Motor neuron (in vitro differentiated cells): ENCODE results near the gene GPR39. TPM values are rescaled to one million over a fixed set of nuclear protein-coding genes. Genes with fewer than 3 reads are reported as not detected.

Experiments used
- ATAC-seq, 8 experiments: fragments of 200-7000 bp; cut with Tn5 transposase; replicated peaks in 6 of 8; 2 replicates each; pipeline ENCODE4 v1.8.0; 2021; ENCODE audit warnings: mild to moderate bottlenecking in 8 of 8, moderate library complexity in 8 of 8
- H3K27ac ChIP-seq, 2 donors: fragments of 250-450 bp; sonication (Bioruptor Pico); 2 replicates each; pipeline ENCODE4 v1.9.0; 2021; ENCODE audit warnings: antibody characterized with exemption in 2 of 2, mild to moderate bottlenecking in 2 of 2, moderate library complexity in 1 of 2
- H3K4me1 ChIP-seq, 2 donors: fragments of 250-450 bp; sonication (Bioruptor Pico); replicated peaks in 1 of 2; 2 replicates each; pipeline ENCODE4 v1.6.1; 2021; ENCODE audit warnings: antibody characterized with exemption in 2 of 2, mild to moderate bottlenecking in 2 of 2, moderate library complexity in 1 of 2
- H3K4me3 ChIP-seq, 5 donors: fragments of 250-450 bp; sonication (Bioruptor Pico); 2 replicates each; pipeline ENCODE4 v1.9.0; 2021; ENCODE audit warnings: antibody characterized with exemption in 5 of 5, mild to moderate bottlenecking in 5 of 5, moderate library complexity in 4 of 5
- WGBS, 10 experiments: fragments of 450-650 bp; shearing (Covaris generic); methylation state at CpG; one replicate each; pipeline ENCODE4 v1.0.0; 2022; 5-methylcytosine and 5-hydroxymethylcytosine counted together
- in situ Hi-C, 9 experiments: fragments of 400-800 bp; cut with MboI; loops; one replicate each; pipeline ENCODE4 v1.15.0; 2021; ENCODE audit warnings: low sequenced_read_pairs in 9 of 9, low pct_unique_long_range_greater_than_20kb in 2 of 9; ENCODE audit not compliant: unreplicated experiment in 9 of 9
- total RNA-seq, 8 experiments: library from RNA; unstranded; fragments of 300-600 nt; gene quantifications; 2 replicates each; pipeline versions ENCODE4 v1.2.3 to v1.2.4, GENCODE V29; 2022

GPR39 gene
- total RNA-seq, 8 experiments from 2014 or later: 0.38 to 1.3 (median 0.82) TPM; not detected in 2

DNA sequence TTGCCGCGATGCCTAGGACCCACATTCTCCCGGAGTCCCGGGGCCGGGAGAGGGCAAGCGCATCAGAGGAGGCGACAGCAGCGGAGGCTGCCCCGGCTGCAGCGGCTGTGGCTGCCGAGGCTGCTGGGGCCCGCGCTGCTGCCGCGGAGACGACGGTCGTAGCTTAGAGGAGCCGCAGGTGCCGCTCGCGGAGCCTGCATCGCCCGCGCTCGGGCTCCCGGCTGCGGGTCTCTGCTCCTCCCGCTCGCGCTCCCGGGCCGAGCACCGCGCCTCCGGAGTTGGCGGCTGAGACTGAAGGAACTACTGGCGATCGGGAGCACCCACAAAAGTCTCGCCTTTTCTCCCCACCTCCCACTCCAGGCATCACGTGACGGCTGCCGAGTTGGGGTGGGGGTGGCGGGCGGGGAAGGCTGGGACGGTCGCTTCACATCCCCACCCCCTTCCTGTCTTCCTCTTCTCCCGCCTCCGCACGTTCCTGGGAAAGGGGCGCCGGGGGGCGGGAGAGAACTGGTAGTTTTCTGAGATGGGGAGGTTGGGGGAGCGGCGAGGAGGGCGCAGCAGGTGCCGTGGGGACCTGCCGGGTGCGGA, 253.4 kb downstream of the GPR39 start, which contains the start of gene LYPD1:
TSS of gene LYPD1 (minus strand) at position 298 of the 588 bp plus-strand sequence. CDS start at position 25, 273 bp downstream.
- no peak within 1 kb of the TSS for H3K27ac ChIP-seq
- peak; percentile 36 to 77 (median 44) for ATAC-seq
- H3K4me3 ChIP-seq: peak within 1 kb of the TSS; percentile 47 to 63 (median 54)
- peaks cover 6 to 17% of the 10 kb centered on the region in 2 donors for H3K4me1 ChIP-seq
- WGBS, 10 experiments: no CpG with 5 or more reads among the region's 59 CpGs
- in situ Hi-C loops: loop anchor here in 2 of 9 experiments (25.0 kb wide), 1 partner anchor 492 kb away; no protein-coding TSS in a partner anchor

DNA sequence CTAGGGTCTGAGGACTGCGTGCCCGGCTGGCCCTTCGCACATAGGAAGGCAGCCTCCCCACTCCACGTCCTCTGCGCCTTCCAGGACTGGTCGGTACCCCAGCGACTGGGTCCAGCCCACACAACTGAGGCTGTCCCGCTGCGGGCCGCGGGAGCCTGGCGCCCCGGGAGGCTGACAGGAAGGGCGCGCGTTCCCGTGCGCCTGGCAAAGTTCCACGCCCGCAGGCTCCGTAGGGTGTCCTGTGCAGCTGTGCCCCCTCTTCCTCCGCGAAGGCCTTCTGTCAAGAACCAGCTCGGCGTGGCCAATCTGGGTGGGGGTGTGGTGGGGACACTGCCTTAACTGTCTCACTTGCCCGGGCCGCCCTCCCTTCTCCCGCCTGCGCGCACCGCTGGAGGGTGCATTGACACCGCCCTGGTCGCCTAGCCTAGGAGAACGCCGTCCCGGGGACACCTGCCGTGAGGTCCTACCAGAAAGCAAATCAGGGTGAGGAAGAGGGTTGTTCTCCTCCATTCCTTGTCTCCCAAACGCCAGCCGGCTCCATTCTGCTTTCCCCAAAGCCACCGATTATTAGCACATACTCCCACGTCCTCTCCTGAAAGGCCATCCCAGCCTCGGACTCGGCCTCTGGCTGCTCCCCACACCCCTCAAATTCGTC, 254.0 kb downstream of the GPR39 start:
- in situ Hi-C loops: loop anchor here in 2 of 9 experiments (25.0 kb wide), 1 partner anchor 492 kb away; no protein-coding TSS in a partner anchor
- Histone ChIP-seq H3K4me1 (peaks cover 6 to 13% of the 10 kb centered on the region in 2 donors), H3K27ac (no peak overlapping the region), H3K4me3 (peak overlapping the region; percentile 47 to 63 (median 54))
- ATAC-seq: peak; percentile 49 to 68 (median 56)
- 0 to 80% (median 0%) methylated on average over 1 to 7 of the region's 44 CpGs; no CpG with 5 or more reads in 7 of the 10 experiments for WGBS, 10 experiments

DNA sequence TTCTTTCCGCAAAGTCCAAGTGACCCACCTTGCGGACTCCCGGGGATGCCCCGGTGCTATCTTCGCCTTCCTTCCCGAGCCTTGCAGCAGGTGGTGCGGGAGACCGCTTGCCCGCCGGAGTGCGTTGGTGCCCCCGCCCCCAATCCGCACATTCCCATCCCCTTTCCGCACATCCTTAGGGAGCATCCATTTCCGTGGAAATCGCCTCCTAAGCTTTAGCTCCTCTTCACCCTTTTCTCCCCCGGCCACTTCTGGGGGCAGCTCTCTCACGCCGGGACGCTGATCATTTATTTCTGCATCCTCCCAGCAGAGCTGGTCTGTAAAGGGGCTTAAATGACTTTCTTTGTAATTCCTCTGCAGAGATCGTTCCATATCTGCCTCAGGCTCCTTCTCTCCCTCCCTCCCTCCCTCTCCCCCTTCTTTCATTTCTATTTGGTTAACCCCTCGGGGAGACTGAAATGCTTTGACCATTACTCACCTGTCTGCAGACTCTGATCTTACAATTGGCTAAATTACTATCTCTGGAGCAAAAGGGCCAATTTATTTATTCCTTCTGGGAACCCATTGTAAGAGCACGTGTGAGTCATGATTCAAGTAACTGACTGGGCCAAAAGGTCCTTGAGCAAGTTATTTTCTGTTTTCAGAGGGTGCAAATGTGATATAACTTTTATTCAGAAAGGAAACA, 254.7 kb downstream of the GPR39 start:
- H3K27ac ChIP-seq: no peak overlapping the region
- WGBS, 10 experiments: 0 to 40% (median 0%) methylated on average over 1 to 4 of the region's 23 CpGs; no CpG with 5 or more reads in 2 of the 10 experiments
- ATAC-seq: peak in 5 of 8 experiments; percentile 23 to 40 (median 26)
- peak overlapping the region; percentile 47 to 63 (median 54) for H3K4me3 ChIP-seq
- peaks cover 6 to 13% of the 10 kb centered on the region in 2 donors for H3K4me1 ChIP-seq
- in situ Hi-C loops: loop anchor here in 2 of 9 experiments (25.0 kb wide), 1 partner anchor 491 kb away; no protein-coding TSS in a partner anchor

DNA sequence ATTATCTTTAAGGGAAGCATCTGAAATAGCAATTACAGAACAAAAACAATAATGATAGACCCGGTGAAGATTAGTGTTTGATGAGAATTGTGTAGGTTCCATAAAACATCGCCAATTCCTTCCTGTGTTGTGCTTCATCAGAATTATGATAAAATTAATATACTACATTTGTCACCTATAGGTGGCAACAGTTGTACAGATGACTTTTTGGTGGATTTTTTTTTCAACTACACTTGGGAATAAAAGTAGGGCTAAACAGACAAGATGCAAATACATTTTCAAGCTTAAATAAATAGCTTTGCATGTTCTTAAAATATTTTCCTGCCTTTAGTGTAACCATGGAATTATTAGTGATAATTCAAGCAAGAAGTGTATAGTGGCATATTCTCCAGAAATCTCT, 260.4 kb downstream of the GPR39 start:
- in situ Hi-C loops: no loop called here
- ATAC-seq: no peak
- Histone ChIP-seq H3K4me3 (no peak overlapping the region), H3K27ac (no peak overlapping the region), H3K4me1 (no peaks in the 10 kb centered on the region)
- 46 to 100% (median 90%) methylated on average over 1 to 2 of the region's 2 CpGs; no CpG with 5 or more reads in 2 of the 10 experiments for WGBS, 10 experiments

DNA sequence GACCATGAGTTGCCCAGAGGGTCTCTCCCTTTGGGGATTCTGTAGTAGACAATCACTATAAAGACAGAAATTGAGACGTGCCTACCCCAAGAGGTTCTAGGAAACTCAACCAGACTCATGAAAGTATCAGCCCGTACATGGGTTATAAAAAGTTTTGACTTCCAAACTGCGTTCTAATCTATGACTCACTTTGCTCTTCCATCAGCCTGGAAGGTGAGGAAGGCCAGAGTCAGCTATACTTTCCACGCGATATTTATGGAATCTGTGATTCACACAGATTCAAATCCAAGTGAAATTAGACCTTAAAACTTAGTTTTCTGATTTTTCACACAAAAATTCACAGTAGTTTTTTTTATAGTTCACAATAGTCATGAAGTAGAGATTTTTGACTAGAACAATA, 261.1 kb downstream of the GPR39 start:
- Histone ChIP-seq H3K27ac (no peak overlapping the region), H3K4me1 (no peaks in the 10 kb centered on the region), H3K4me3 (no peak overlapping the region)
- no peak for ATAC-seq
- 19 to 100% (median 94%) methylated on average over 2 to 5 of the region's 5 CpGs; no CpG with 5 or more reads in 1 of the 10 experiments for WGBS, 10 experiments
- in situ Hi-C loops: no loop called here

DNA sequence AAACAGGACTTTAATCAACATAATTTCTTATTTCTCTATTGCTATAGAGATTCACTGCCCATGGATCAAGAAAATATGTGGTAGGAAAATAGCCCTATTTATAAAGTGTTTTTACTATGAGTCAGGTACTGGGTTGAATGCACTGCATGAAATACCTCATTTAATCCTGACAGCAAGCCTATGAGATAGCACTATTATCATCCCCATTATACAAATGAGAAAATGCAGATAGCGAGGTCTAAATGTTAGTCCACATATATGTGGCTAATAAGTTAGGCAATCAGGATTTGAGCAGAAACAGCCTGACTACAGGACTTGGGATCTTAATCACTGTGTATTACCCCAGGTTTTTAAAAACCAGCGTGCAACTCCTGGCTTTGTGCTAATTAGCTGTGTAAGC, 261.9 kb downstream of the GPR39 start:
- no peaks in the 10 kb centered on the region for H3K4me1 ChIP-seq
- WGBS, 10 experiments: 44 to 100% (median 100%) methylated on average over 1 to 2 of the region's 2 CpGs; no CpG with 5 or more reads in 4 of the 10 experiments
- no peak overlapping the region for H3K4me3 ChIP-seq
- peak in 1 of 8 experiments; percentile 41 for ATAC-seq
- in situ Hi-C loops: no loop called here
- no peak overlapping the region for H3K27ac ChIP-seq

DNA sequence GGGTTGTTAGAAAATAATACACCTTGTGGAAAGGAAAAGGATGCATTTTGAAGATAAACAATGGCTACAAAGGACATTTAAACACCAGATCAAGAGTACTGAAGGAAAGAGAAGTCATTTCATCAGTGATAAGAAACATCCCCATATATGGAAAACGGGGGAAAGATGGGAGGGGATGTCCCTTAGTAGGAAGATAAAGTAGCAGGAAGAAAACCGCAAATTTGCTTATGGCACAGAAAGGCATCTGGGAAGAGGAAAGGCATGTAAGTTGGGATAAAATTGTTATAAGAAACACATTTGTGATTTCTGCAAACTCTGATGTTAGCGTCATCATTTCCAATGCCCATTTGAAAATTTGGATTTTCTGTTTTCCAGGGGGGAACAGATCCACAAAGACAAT, 263.9 kb downstream of the GPR39 start:
- Histone ChIP-seq H3K4me1 (no peaks in the 10 kb centered on the region), H3K4me3 (no peak overlapping the region), H3K27ac (no peak overlapping the region)
- WGBS, 10 experiments: 53 to 100% (median 68%) methylated on average over 1 to 3 of the region's 3 CpGs; no CpG with 5 or more reads in 2 of the 10 experiments
- in situ Hi-C loops: no loop called here
- ATAC-seq: no peak

DNA sequence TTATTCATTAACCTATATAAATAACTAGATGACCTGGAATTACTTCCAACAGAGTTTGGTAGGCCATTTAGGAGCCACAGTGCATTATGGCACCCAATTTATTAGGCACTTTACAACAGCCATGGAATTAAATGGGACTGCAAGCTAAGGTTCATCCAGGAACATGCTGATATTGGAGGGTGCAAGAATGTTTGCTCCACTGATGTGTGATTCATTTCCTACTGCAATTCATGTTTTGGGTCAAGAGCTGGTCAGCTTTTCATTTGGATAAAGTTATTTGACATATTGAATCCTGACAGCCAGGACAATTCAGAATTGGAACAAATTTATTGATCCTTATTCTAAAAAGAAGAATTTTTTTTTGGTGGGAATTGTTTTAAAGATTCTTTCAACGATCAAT, 265.2 kb downstream of the GPR39 start:
- in situ Hi-C loops: no loop called here
- Histone ChIP-seq H3K27ac (no peak overlapping the region), H3K4me1 (no peaks in the 10 kb centered on the region), H3K4me3 (no peak overlapping the region)
- no peak for ATAC-seq
- 55 to 100% (median 80%) methylated on average over 1 of the region's 1 CpG; no CpG with 5 or more reads in 5 of the 10 experiments for WGBS, 10 experiments

DNA sequence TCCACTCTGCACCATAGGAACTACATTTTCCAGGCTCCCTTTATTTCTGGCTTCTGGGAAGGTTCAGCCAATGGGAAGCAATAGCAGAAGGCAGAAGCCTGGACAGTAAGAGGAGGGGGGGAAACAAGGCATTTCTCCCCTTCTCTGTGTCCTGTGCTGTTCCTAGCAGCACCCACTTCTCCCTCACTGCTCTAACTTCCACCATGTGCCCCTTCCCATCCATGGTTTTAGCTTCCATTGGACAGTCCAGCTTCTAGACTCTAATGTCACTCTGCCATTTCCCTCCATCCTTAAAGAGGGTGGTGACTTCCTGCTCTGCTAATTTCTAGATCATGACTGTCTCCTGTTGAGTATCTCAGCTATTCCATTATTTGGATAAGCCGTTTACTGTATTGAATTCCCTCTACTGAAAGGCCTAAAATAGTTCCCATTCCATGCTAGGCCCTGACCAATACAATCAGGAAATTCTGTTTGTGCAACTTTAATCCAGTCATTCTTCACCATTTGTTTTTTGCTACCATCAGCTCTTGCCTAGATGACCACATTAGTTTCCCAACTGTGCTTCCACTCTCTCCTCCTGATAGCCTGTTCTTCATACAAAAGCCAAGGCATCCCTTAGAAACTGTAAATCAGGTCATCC, 274.2 kb downstream of the GPR39 start:
- in situ Hi-C loops: no loop called here
- WGBS, 10 experiments: 14 to 100% (median 82%) methylated on average over 1 of the region's 1 CpG; no CpG with 5 or more reads in 3 of the 10 experiments
- Histone ChIP-seq H3K4me1 (peaks cover 0 to 4% of the 10 kb centered on the region in 2 donors), H3K27ac (no peak overlapping the region), H3K4me3 (no peak overlapping the region)
- ATAC-seq: no peak

DNA sequence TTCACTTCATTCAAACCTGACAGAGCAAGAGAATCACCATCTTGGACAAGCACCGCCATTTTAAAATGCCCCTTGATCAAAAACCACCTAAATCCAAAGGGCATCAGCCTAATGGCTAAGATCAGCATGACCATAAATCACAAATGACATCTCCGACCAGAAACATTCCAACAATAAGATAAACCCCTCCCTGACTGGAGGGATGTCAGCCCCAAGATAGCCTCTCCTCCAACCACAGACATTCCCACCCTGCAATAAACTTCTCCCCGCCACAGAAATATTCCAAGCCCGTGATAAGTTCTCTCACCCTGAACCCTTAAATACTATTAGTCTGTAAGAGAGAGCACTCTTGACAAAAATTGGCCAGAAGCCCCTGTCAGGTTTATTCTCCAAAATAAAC, 275.0 kb downstream of the GPR39 start:
- Histone ChIP-seq H3K27ac (no peak overlapping the region), H3K4me3 (no peak overlapping the region), H3K4me1 (peaks cover 0 to 4% of the 10 kb centered on the region in 2 donors)
- in situ Hi-C loops: no loop called here
- ATAC-seq: no peak
- 41 to 100% (median 94%) methylated on average over 1 to 4 of the region's 4 CpGs; no CpG with 5 or more reads in 2 of the 10 experiments for WGBS, 10 experiments

DNA sequence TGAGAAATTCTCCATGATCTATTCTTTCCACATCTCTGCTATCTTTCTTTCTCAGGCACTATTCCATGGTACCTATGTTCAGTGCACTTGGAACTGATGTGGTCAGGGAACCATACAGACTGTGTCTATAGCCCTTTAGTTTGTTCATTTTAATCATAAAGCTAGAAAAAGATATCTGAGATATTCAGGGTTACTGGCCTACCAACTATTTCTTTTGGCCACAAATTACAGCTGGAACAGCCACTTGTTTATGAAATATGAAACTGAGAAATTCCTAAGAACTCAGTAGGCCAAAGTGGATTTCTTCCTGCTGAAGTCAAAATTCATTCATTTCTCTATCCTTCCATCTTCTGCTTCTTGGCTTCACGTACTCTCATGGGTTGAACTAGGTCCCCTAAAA, 276.2 kb downstream of the GPR39 start:
- in situ Hi-C loops: no loop called here
- Histone ChIP-seq H3K27ac (no peak overlapping the region), H3K4me3 (no peak overlapping the region), H3K4me1 (peaks cover 0 to 1% of the 10 kb centered on the region in 2 donors)
- no peak for ATAC-seq
- whole genome bisulfite sequencing, 10 experiments: 25 to 100% (median 81%) methylated on average over 1 of the region's 1 CpG; no CpG with 5 or more reads in 2 of the 10 experiments
